Right lobe of liver (tissue), 6 donors: ENCODE measurements around the gene PLXNB3. TPM values are rescaled to one million over a fixed set of nuclear protein-coding genes. Genes with fewer than 3 reads are reported as not detected.

ENCODE experiments used
- ATAC-seq, 4 donors: fragments of 200-7000 bp; cut with Tn5 transposase; one replicate each; pipeline ENCODE4 v1.9.1; 2020; ENCODE audit warnings: mild to moderate bottlenecking in 4 of 4, moderate library complexity in 4 of 4
- DNase-seq, 3 donors: peaks; one replicate each; pipeline ENCODE4 v3.0.0-alpha.2; 2020
- H3K27ac ChIP-seq, 3 donors: fragments of 200-600 bp; one replicate each; pipeline ENCODE4 v1.8.0; 2022
- H3K27me3 ChIP-seq, 2 donors: fragments of 200-600 bp; one replicate each; pipeline ENCODE4 v1.8.0; 2022
- H3K36me3 ChIP-seq, 4 donors: fragments of 200-600 bp; sonication (generic) in 1 of 4; one replicate each; pipeline versions ENCODE4 v1.5.1 to v1.8.0; 2017 to 2022; ENCODE audit warnings: control low read depth in 1 of 4
- H3K4me1 ChIP-seq, 4 donors: fragments of 200-600 bp; sonication (generic) in 1 of 4; one replicate each; pipeline versions ENCODE4 v1.5.1 to v1.8.0; 2017 to 2022; ENCODE audit warnings: control low read depth in 1 of 4
- H3K4me3 ChIP-seq, 3 donors: fragments of 200-600 bp; one replicate each; pipeline ENCODE4 v1.8.0; 2022
- H3K9me3 ChIP-seq, 4 donors: fragments of 200-600 bp; sonication (generic) in 1 of 4; one replicate each; pipeline versions ENCODE4 v1.5.1 to v1.8.0; 2017 to 2022; ENCODE audit warnings: control low read depth in 1 of 4
- CTCF ChIP-seq, 4 donors: fragments of 200-600 bp in 3 of 4; fragments of 450-650 bp in 1 of 4; IDR thresholded peaks; one replicate each; pipeline versions ENCODE4 v1.5.1 to v1.8.0; 2016 to 2022; ENCODE audit warnings: antibody characterized with exemption in 4 of 4, mild to moderate bottlenecking in 2 of 4
- POLR2A ChIP-seq: fragments of 450-650 bp; IDR thresholded peaks from one replicate; pipeline ENCODE4 v1.6.1; 2017; ENCODE audit warnings: antibody characterized with exemption, mild to moderate bottlenecking
- WGBS: methylation state at CpG from one replicate; pipeline ENCODE4 v1.1.6; 2018; ENCODE audit warnings: low coverage, low lambda C conversion rate; ENCODE audit not compliant: insufficient coverage; ENCODE audit errors: missing lambda C conversion rate; 5-methylcytosine and 5-hydroxymethylcytosine counted together
- intact Hi-C, 2 donors: fragments of 100-400 bp; cut with DNase I; formaldehyde crosslinking; loops; one replicate each; pipeline versions ENCODE4 v1.11.2 to v1.14.1; 2022
- total RNA-seq, 6 experiments: library from RNA; depleted of rRNA in 2 of 6; stranded (reverse); fragments of >200 nt in 2 of 6; fragmentation: NEBNext Ultra II Directional in 3 of 6; extraction: Animal tissue kit (Norgen Biotek cat#: 25700) in 3 of 6; gene quantifications; one replicate each; pipeline versions ENCODE4 v1.1.0 to v1.2.4, GENCODE V29; 2016 to 2023
- donor health status: DM: no; HTN: yes; CAD: no.
- donor health status: DM: no; HTN: no; CAD: no.
- donor health status: DM: no; HTN: no; CAD: no.
- donor health status: DM: no; HTN: yes; CAD: no.
- donor health status: DM: no; HTN: yes; CAD: no.

The PLXNB3 gene
- total RNA-seq, 6 experiments from 2014 or later: 0.55 to 1.7 (median 0.94) TPM

- ATAC-seq (no peak), DNase-seq (no peak)
- no peak overlapping the region for H3K27ac ChIP-seq
- no peak overlapping the region for H3K4me3 ChIP-seq
- no peak for TF ChIP-seq CTCF (IDR thresholded peaks at IDR 0.05)
- TF ChIP-seq POLR2A: no peak
- H3K36me3 ChIP-seq: peaks cover 0 to 7% (median 2%) of the 10 kb centered on the region in 4 donors
- H3K4me1 ChIP-seq: no peaks in the 10 kb centered on the region
- intact Hi-C loops: no loop called here
- no peaks in the 10 kb centered on the region for H3K27me3 ChIP-seq
- 89% methylated on average over 4 of the region's 12 CpGs for WGBS
- no peaks in the 10 kb centered on the region for H3K9me3 ChIP-seq
These were observed 25.6 kb downstream of the PLXNB3 start for GRCh38 chrX:153789654-153790053.

- no peak for ATAC-seq
- Histone ChIP-seq H3K4me1 (no peaks in the 10 kb centered on the region), H3K27ac (no peak overlapping the region), H3K27me3 (no peaks in the 10 kb centered on the region), H3K9me3 (no peaks in the 10 kb centered on the region), H3K4me3 (no peak overlapping the region), H3K36me3 (peaks cover 0 to under 1% (median 0%) of the 10 kb centered on the region in 4 donors)
- intact Hi-C loops: no loop called here
- TF ChIP-seq POLR2A (no peak), CTCF (IDR thresholded peaks at IDR 0.05) (no peak)
- no peak for DNase-seq
- 69% methylated on average over 9 of the region's 17 CpGs for WGBS
These were observed 27.2 kb downstream of the PLXNB3 start for GRCh38 chrX:153791104-153791852.

GRCh38 chrX:153792368-153792767, 28.3 kb downstream of the PLXNB3 start:
- TF ChIP-seq CTCF (IDR thresholded peaks at IDR 0.05) (no peak), POLR2A (no peak)
- H3K36me3 ChIP-seq: no peaks in the 10 kb centered on the region
- 63% methylated on average over 3 of the region's 6 CpGs for WGBS
- ATAC-seq: no peak
- no peak for DNase-seq
- no peaks in the 10 kb centered on the region for H3K9me3 ChIP-seq
- no peaks in the 10 kb centered on the region for H3K27me3 ChIP-seq
- intact Hi-C loops: no loop called here
- H3K27ac ChIP-seq: no peak overlapping the region
- no peaks in the 10 kb centered on the region for H3K4me1 ChIP-seq
- no peak overlapping the region for H3K4me3 ChIP-seq

- Histone ChIP-seq H3K9me3 (no peaks in the 10 kb centered on the region), H3K4me3 (peak overlapping the region; percentile 62 to 78 (median 62)), H3K36me3 (no peaks in the 10 kb centered on the region), H3K4me1 (no peaks in the 10 kb centered on the region), H3K27me3 (no peaks in the 10 kb centered on the region), H3K27ac (peak overlapping the region; percentile 69 to 92 (median 89))
- intact Hi-C loops: no loop called here
- peak in 3 of 4 donors; percentile 3 to 28 (median 9) for ATAC-seq
- WGBS: 6% methylated on average over 3 of the region's 7 CpGs
- peak; percentile 28 for TF ChIP-seq POLR2A
- TF ChIP-seq CTCF (IDR thresholded peaks at IDR 0.05): no peak
- DNase-seq: no peak
These were observed 29.2 kb downstream of the PLXNB3 start for GRCh38 chrX:153793291-153793690.
